ENCODE results near the gene TIAM2.

DNA sequence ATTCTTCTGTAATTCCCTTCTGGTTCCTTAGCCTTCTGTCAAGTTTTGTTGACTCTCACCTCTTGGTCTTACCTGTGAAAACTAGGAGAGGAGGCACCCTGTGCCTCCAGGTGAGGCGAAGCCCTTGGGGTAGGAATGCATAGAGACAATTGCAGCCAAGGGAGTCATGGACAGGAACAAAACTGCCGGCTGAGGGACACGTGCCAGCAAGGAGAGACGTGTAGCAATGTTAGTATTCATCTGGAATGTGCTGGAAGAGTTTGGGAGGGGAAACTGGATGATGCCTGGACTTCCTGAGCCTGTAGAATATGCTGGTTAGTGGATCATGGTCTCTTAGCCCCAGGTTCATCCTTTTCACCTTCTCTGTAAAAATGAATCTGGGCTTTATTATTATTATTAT, 3.9 kb upstream of the TIAM2 start:
- TF ChIP-seq, protein P1, sequence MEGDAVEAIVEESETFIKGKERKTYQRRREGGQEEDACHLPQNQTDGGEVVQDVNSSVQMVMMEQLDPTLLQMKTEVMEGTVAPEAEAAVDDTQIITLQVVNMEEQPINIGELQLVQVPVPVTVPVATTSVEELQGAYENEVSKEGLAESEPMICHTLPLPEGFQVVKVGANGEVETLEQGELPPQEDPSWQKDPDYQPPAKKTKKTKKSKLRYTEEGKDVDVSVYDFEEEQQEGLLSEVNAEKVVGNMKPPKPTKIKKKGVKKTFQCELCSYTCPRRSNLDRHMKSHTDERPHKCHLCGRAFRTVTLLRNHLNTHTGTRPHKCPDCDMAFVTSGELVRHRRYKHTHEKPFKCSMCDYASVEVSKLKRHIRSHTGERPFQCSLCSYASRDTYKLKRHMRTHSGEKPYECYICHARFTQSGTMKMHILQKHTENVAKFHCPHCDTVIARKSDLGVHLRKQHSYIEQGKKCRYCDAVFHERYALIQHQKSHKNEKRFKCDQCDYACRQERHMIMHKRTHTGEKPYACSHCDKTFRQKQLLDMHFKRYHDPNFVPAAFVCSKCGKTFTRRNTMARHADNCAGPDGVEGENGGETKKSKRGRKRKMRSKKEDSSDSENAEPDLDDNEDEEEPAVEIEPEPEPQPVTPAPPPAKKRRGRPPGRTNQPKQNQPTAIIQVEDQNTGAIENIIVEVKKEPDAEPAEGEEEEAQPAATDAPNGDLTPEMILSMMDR (IDR thresholded peaks at IDR 0.05; ENCODE audit: borderline replicate concordance, extremely low read depth, low read length, poor library complexity, severe bottlenecking): no peak
- no peak for TF ChIP-seq EZH2 (IDR thresholded peaks at IDR 0.05; ENCODE audit: borderline replicate concordance, low read depth, low read length, severe bottlenecking)

Data from DND-41 (cell line).